A549 (cell line): ENCODE data around the gene PLCB1. TPM values are rescaled to one million over a fixed set of nuclear protein-coding genes. Genes with fewer than 3 reads are reported as not detected.

Experiments
- ATAC-seq, 2 experiments: fragments of 200-7000 bp in 1 of 2; fragments of >200 bp in 1 of 2; cut with Nextera tagmentation in 1 of 2; cut with Tn5 transposase in 1 of 2; 3 replicates each; pipeline versions ENCODE4 v1.8.0 to v1.9.1; 2018 to 2020; ENCODE audit warnings: mild to moderate bottlenecking in 1 of 2, moderate library complexity in 1 of 2
- CTCF ChIA-PET: fragments of 300-600 bp; sonication (Branson Sonifier 250); formaldehyde crosslinking; extraction: SDS; loops from one replicate; lab custom pipeline; 2021; ENCODE audit warnings: antibody characterized with exemption, inconsistent platforms; lab: Yijun Ruan, JAX
- POLR2A ChIA-PET: fragments of 350-600 bp; formaldehyde crosslinking; extraction: SDS; loops from one replicate; lab custom pipeline; 2021; ENCODE audit warnings: antibody characterized with exemption, inconsistent platforms; lab: Yijun Ruan, JAX
- DNase-seq, 2 experiments: peaks; one replicate each; pipeline versions ENCODE4 v3.0.0 to v3.0.0-alpha.2; 2011 to 2016; ENCODE audit warnings: low read depth in 1 of 2, low spot score in 1 of 2
- FAIRE-seq: peaks from 2 replicates; lab custom pipeline; 2011; peaks lifted over from hg19 to GRCh38; lab: Jason Lieb, UNC
- H3K27ac ChIP-seq, 2 experiments: fragments of >200 bp; sonication (Bioruptor Twin); formaldehyde crosslinking; 3 replicates each; pipeline ENCODE4 v1.5.1; 2016 to 2017
- H3K4me1 ChIP-seq: fragments of >200 bp; sonication (Bioruptor Twin); formaldehyde crosslinking; 3 replicates; pipeline ENCODE4 v1.6.1; 2016
- H3K4me2 ChIP-seq: fragments of >200 bp; sonication (Bioruptor Twin); formaldehyde crosslinking; 3 replicates; pipeline ENCODE4 v1.6.1; 2016
- H3K4me3 ChIP-seq: fragments of >200 bp; sonication (Bioruptor Twin); formaldehyde crosslinking; 3 replicates; pipeline ENCODE4 v1.5.1; 2016
- H3K9me3 ChIP-seq: fragments of >200 bp; sonication (Bioruptor Twin); formaldehyde crosslinking; 3 replicates; pipeline ENCODE4 v1.6.1; 2016
- CBX2 ChIP-seq: fragments of 200-600 bp; sonication (generic); IDR thresholded peaks from 2 replicates; pipeline ENCODE4 v1.6.1; 2016; ENCODE audit warnings: low read depth, mild to moderate bottlenecking, borderline replicate concordance
- CBX8 ChIP-seq: fragments of 200-600 bp; sonication (generic); IDR thresholded peaks from 2 replicates; pipeline ENCODE4 v1.6.1; 2016
- CEBPB ChIP-seq, 2 experiments: fragments of >200 bp in 1 of 2; sonication (Bioruptor Twin) in 1 of 2; formaldehyde crosslinking in 1 of 2; IDR thresholded peaks; 2 replicates each; pipeline ENCODE4 v1.6.1; 2012 to 2016
- CHD2 ChIP-seq: fragments of 150-350 bp; IDR thresholded peaks from 2 replicates; pipeline ENCODE4 v1.6.1; 2014; ENCODE audit warnings: low read length; ENCODE audit not compliant: partially characterized antibody
- CHD4 ChIP-seq: fragments of 200-600 bp; sonication (generic); IDR thresholded peaks from 2 replicates; pipeline ENCODE4 v1.6.1; 2016; ENCODE audit warnings: antibody characterized with exemption, mild to moderate bottlenecking, borderline replicate concordance
- EHMT2 ChIP-seq: fragments of 200-600 bp; sonication (generic); IDR thresholded peaks from 2 replicates; pipeline ENCODE4 v1.6.1; 2016; ENCODE audit warnings: antibody characterized with exemption, low read depth, mild to moderate bottlenecking, moderate library complexity
- EP300 ChIP-seq, 2 experiments: fragments of >200 bp; sonication (Bioruptor Twin); formaldehyde crosslinking; IDR thresholded peaks; 2 replicates in 1 of 2; 3 replicates in 1 of 2; pipeline ENCODE4 v1.6.1; 2016 to 2017
- FOXS1 ChIP-seq: fragments of 250-450 bp; sonication (Bioruptor Pico); IDR thresholded peaks from 2 replicates; pipeline ENCODE4 v1.5.0; 2020; ENCODE audit warnings: mild to moderate bottlenecking, moderate library complexity
- GATA3 ChIP-seq: IDR thresholded peaks from 2 replicates; pipeline ENCODE4 v1.6.1; 2012; ENCODE audit warnings: borderline replicate concordance
- HEYL ChIP-seq: fragments of 250-450 bp; sonication (Bioruptor Pico); IDR thresholded peaks from 2 replicates; pipeline ENCODE4 v1.8.0; 2021; ENCODE audit warnings: mild to moderate bottlenecking, moderate library complexity
- HOXA7 ChIP-seq: fragments of 250-450 bp; sonication (Bioruptor Pico); IDR thresholded peaks from 2 replicates; pipeline ENCODE4 v1.5.0; 2020; ENCODE audit warnings: mild to moderate bottlenecking, moderate library complexity
- HOXB13 ChIP-seq: fragments of 250-450 bp; sonication (Bioruptor Pico); IDR thresholded peaks from 2 replicates; pipeline ENCODE4 v1.5.0; 2020; ENCODE audit warnings: low read depth, mild to moderate bottlenecking, moderate library complexity
- JUNB ChIP-seq: fragments of >200 bp; sonication (Bioruptor Twin); formaldehyde crosslinking; IDR thresholded peaks from 2 replicates; pipeline ENCODE4 v1.6.1; 2016
- KDM5A ChIP-seq: fragments of 200-600 bp; sonication (generic); IDR thresholded peaks from 2 replicates; pipeline ENCODE4 v1.6.1; 2016; ENCODE audit warnings: antibody characterized with exemption, mild to moderate bottlenecking
- NFE2L2 ChIP-seq: fragments of 150-350 bp; conservative IDR thresholded peaks from 2 replicates; pipeline ENCODE4 v1.6.1; 2014; ENCODE audit warnings: low read length
- POLR2AphosphoS2 ChIP-seq: conservative IDR thresholded peaks from 2 replicates; pipeline ENCODE4 v1.6.1; 2012; ENCODE audit warnings: low read length, improper control_type of control experiment, inconsistent platforms
- RFX5 ChIP-seq: fragments of 450-650 bp; IDR thresholded peaks from 2 replicates; pipeline ENCODE4 v1.7.1; 2014; ENCODE audit warnings: antibody characterized with exemption, mild to moderate bottlenecking, moderate library complexity
- SMC3 ChIP-seq: fragments of >200 bp; sonication (Bioruptor Twin); formaldehyde crosslinking; IDR thresholded peaks from 3 replicates; pipeline ENCODE4 v1.6.1; 2018; ENCODE audit warnings: inconsistent platforms
- TP53 ChIP-seq: fragments of 250-450 bp; sonication (Bioruptor Pico); IDR thresholded peaks from 2 replicates; pipeline ENCODE4 v1.5.0; 2021; ENCODE audit warnings: mild to moderate bottlenecking, moderate library complexity
- ZNF302 ChIP-seq: fragments of 250-450 bp; sonication (Bioruptor Pico); IDR thresholded peaks from 2 replicates; pipeline ENCODE4 v1.9.0; 2021; ENCODE audit warnings: inconsistent platforms, mild to moderate bottlenecking, moderate library complexity
- WGBS: methylation state at CpG from one replicate; pipeline ENCODE4 v1.1.6; 2017; ENCODE audit errors: missing lambda C conversion rate; 5-methylcytosine and 5-hydroxymethylcytosine counted together
- polyA plus RNA-seq, 4 experiments: library from polyadenylated mRNA; depleted of rRNA in 3 of 4; stranded (reverse); fragments of >200 nt; fragmentation: RNase III in 1 of 4; extraction: RNeasy Plus Mini Kit Qiagen cat#74134 plus additional on column Dnase treatment in 1 of 4; gene quantifications; 2 replicates in 3 of 4; 3 replicates in 1 of 4; pipeline ENCODE4 v1.2.3, GENCODE V29; 2011 to 2017
- TF ChIP-seq, protein P1 (sequence below): IDR thresholded peaks from 2 replicates; pipeline ENCODE4 v1.6.1; 2012
- TF ChIP-seq, protein P2 (sequence below): fragments of 450-650 bp; IDR thresholded peaks from 2 replicates; pipeline ENCODE4 v1.6.1; 2014; ENCODE audit warnings: antibody characterized with exemption
- TF ChIP-seq, protein P3 (sequence below): fragments of >200 bp; sonication (Bioruptor Twin); formaldehyde crosslinking; IDR thresholded peaks from 3 replicates; pipeline ENCODE4 v1.6.1; 2016
- TF ChIP-seq, protein P4 (sequence below): fragments of 250-450 bp; sonication (Bioruptor Pico); IDR thresholded peaks from 2 replicates; pipeline ENCODE4 v1.5.0; 2020; ENCODE audit warnings: low read depth, mild to moderate bottlenecking, moderate library complexity
- TF ChIP-seq, protein P5 (sequence below): IDR thresholded peaks from 2 replicates; pipeline ENCODE4 v1.6.1; 2012

PLCB1 gene
- polyA plus RNA-seq, 2 of the 4 experiments (the other 2 are of a cell fraction): 0.97 to 6.3 TPM

DNA sequence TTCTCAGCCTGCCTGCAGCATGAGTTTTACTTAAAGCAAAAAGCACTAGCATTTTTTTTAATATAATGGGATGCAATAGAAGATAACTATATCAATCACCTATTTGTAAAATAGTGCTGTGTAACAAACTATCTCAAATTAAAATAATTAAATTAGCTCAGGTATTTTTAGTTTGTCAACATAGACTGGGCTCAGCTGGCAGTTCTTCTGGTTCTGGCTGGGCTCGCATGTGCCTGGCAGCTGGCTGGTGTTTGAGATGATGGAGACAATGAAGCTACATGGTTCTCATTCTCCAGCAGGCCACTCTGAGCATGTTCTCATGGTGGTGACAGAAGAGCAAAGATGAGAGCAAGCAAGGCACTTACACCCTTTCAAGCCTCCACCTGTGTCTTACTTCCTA lies 181.0 kb downstream of the PLCB1 start:
- POLR2A ChIA-PET: no interaction called here
- Histone ChIP-seq H3K9me3 (no peaks in the 10 kb centered on the region), H3K4me2 (no peak overlapping the region), H3K4me1 (no peaks in the 10 kb centered on the region), H3K27ac (no peak overlapping the region), H3K4me3 (no peak overlapping the region)
- DNase-seq: no peak
- TF ChIP-seq HOXB13 (CRISPR knock-in tag): no peak
- TF ChIP-seq POLR2AphosphoS2: no peak
- TF ChIP-seq ZNF302 (CRISPR knock-in tag): no peak
- TF ChIP-seq, protein P1, sequence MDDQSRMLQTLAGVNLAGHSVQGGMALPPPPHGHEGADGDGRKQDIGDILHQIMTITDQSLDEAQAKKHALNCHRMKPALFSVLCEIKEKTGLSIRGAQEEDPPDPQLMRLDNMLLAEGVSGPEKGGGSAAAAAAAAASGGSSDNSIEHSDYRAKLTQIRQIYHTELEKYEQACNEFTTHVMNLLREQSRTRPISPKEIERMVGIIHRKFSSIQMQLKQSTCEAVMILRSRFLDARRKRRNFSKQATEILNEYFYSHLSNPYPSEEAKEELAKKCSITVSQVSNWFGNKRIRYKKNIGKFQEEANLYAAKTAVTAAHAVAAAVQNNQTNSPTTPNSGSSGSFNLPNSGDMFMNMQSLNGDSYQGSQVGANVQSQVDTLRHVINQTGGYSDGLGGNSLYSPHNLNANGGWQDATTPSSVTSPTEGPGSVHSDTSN: no peak
- TF ChIP-seq CBX2: no peak
- TF ChIP-seq FOXS1: no peak
- TF ChIP-seq, protein P2, sequence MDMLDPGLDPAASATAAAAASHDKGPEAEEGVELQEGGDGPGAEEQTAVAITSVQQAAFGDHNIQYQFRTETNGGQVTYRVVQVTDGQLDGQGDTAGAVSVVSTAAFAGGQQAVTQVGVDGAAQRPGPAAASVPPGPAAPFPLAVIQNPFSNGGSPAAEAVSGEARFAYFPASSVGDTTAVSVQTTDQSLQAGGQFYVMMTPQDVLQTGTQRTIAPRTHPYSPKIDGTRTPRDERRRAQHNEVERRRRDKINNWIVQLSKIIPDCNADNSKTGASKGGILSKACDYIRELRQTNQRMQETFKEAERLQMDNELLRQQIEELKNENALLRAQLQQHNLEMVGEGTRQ: no peak
- no peak for TF ChIP-seq HOXA7
- TF ChIP-seq NFE2L2: no peak
- TF ChIP-seq RFX5: no peak
- no peak for TF ChIP-seq EP300 (IDR thresholded peaks at IDR 0.05)
- CTCF ChIA-PET: no interaction called here
- no peak for FAIRE-seq
- 58% methylated on average over 1 of the region's 1 CpG for WGBS
- no peak for ATAC-seq

DNA sequence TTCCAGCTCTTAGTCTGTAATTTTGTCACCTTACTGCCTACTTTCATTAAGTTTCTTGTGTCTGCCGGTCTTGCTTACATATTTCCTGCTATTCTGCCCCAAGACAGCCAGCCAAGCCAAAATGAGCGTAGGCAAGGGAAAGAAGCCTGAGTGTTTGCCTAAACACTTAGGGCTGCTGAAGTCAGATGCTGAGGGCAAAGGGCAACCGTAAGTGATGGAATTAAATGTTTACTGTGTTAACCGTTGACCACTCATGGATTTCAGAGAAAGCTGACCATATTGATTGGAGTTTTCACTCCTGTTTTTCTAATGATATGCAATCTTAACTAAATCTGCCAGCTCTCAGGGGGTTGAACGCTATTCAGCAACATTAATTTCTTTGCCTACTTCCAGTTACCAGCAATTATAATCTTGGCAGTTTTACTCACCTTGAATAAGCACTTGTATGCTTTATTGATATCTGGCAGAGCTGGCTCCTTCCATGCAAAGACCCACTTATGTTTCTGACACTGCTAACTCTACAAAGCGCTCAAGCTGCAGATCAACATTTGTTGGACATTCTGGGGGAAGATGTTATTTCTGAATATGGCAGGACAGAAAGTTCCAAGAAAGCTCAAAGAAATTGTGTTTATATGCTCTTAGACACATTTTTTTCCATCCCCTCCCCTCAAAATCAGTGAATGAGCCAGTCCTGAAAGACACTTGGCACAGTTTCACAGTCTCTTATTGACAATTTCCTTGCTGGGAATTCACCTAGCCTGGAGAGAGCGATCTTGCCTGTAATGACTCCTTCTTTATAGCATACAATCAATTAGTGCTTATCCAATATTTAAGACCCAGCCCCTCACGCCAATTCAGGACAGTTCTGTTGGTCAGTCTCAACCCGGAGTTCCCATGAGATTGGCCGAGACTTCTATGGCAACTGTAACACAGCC lies 183.8 kb downstream of the PLCB1 start:
- WGBS: 20% methylated on average over 10 of the region's 10 CpGs
- Histone ChIP-seq H3K9me3 (no peaks in the 10 kb centered on the region), H3K4me1 (no peaks in the 10 kb centered on the region), H3K4me3 (no peak overlapping the region), H3K27ac (no peak overlapping the region), H3K4me2 (no peak overlapping the region)
- TF ChIP-seq KDM5A (no peak), SMC3 (no peak), HOXB13 (CRISPR knock-in tag) (no peak), JUNB (no peak), CBX8 (no peak), HEYL (CRISPR knock-in tag) (no peak), CHD4 (no peak), POLR2AphosphoS2 (no peak), CHD2 (no peak), CEBPB (IDR thresholded peaks at IDR 0.05) (no peak), TP53 (no peak), GATA3 (no peak), EHMT2 (no peak)
- TF ChIP-seq, protein P3, sequence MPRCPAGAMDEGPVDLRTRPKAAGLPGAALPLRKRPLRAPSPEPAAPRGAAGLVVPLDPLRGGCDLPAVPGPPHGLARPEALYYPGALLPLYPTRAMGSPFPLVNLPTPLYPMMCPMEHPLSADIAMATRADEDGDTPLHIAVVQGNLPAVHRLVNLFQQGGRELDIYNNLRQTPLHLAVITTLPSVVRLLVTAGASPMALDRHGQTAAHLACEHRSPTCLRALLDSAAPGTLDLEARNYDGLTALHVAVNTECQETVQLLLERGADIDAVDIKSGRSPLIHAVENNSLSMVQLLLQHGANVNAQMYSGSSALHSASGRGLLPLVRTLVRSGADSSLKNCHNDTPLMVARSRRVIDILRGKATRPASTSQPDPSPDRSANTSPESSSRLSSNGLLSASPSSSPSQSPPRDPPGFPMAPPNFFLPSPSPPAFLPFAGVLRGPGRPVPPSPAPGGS: no peak
- TF ChIP-seq, protein P4, sequence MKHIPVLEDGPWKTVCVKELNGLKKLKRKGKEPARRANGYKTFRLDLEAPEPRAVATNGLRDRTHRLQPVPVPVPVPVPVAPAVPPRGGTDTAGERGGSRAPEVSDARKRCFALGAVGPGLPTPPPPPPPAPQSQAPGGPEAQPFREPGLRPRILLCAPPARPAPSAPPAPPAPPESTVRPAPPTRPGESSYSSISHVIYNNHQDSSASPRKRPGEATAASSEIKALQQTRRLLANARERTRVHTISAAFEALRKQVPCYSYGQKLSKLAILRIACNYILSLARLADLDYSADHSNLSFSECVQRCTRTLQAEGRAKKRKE (CRISPR knock-in tag): no peak
- TF ChIP-seq, protein P5, sequence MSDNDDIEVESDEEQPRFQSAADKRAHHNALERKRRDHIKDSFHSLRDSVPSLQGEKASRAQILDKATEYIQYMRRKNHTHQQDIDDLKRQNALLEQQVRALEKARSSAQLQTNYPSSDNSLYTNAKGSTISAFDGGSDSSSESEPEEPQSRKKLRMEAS: no peak
- DNase-seq: no peak
- ATAC-seq: no peak
- POLR2A ChIA-PET: no interaction called here
- FAIRE-seq: no peak
- CTCF ChIA-PET: interaction anchor here (0.9 kb wide), 1 partner anchor 405 kb away, joined by 3 read pairs; no protein-coding TSS in a partner anchor
